NB4 (cell line): ENCODE measurements around the gene DLX3.

Source experiments
- CTCF ChIP-seq: IDR thresholded peaks from one replicate; pipeline ENCODE4 v1.5.1; 2012; ENCODE audit warnings: low read depth, low read length
- MAX ChIP-seq: IDR thresholded peaks from 2 replicates; pipeline ENCODE4 v1.6.1; 2011; ENCODE audit warnings: low read depth, low read length
- MYC ChIP-seq: IDR thresholded peaks from 2 replicates; pipeline ENCODE4 v1.6.1; 2011; ENCODE audit warnings: low read depth, low read length
- POLR2A ChIP-seq: IDR thresholded peaks from 2 replicates; pipeline ENCODE4 v1.6.1; 2011; ENCODE audit warnings: mild to moderate bottlenecking; ENCODE audit not compliant: insufficient read length; ENCODE audit errors: extremely low read depth

- TF ChIP-seq CTCF (no peak), MYC (no peak), POLR2A (no peak), MAX (no peak)
Measured at GRCh38 chr17:50036455-50037261, 41.6 kb upstream of the DLX3 start.
